AG09319 (cell line): ENCODE results near the gene GRIN2A.

Experiments used
- DNase-seq: peaks from one replicate; pipeline ENCODE4 v3.0.0-alpha.2; 2010; ENCODE audit warnings: low read depth; ENCODE audit errors: extremely low read depth
- TF ChIP-seq, protein P1 (sequence below): IDR thresholded peaks from 2 replicates; pipeline ENCODE4 v1.5.1; 2011; ENCODE audit warnings: low read depth, mild to moderate bottlenecking, inconsistent platforms, low read length, moderate library complexity

The GRIN2A gene

GRCh38 chr16:10181196-10182162, 749 bp downstream of the GRIN2A start:
- TF ChIP-seq, protein P1, sequence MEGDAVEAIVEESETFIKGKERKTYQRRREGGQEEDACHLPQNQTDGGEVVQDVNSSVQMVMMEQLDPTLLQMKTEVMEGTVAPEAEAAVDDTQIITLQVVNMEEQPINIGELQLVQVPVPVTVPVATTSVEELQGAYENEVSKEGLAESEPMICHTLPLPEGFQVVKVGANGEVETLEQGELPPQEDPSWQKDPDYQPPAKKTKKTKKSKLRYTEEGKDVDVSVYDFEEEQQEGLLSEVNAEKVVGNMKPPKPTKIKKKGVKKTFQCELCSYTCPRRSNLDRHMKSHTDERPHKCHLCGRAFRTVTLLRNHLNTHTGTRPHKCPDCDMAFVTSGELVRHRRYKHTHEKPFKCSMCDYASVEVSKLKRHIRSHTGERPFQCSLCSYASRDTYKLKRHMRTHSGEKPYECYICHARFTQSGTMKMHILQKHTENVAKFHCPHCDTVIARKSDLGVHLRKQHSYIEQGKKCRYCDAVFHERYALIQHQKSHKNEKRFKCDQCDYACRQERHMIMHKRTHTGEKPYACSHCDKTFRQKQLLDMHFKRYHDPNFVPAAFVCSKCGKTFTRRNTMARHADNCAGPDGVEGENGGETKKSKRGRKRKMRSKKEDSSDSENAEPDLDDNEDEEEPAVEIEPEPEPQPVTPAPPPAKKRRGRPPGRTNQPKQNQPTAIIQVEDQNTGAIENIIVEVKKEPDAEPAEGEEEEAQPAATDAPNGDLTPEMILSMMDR, result peak; percentile 93

DNA sequence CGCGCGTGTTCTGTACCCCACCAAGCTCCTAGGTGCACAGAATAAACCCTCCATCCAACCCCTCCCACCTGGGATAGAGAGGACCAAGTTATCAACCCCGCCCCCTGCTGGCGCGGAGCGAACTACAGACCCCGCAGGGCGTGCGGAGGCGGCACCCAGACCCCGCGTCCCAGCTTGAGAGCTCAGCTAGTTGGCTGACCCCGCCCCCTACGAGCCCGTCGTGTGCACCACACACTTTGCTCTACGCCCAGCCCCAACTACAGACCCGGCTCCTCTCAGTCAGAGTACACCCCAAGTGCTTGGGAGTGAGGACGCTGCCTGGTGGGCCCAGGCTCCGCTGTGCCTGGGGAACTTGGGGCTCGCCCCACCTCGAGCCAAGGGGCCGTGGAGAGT, 1.5 kb downstream of the GRIN2A start:
- no peak for DNase-seq
- TF ChIP-seq, protein P1, result peak; percentile 48

More at GRCh38 chr16:10181196-10182162, 749 bp downstream of the GRIN2A start:
- DNase-seq, result peak; percentile 34

DNA sequence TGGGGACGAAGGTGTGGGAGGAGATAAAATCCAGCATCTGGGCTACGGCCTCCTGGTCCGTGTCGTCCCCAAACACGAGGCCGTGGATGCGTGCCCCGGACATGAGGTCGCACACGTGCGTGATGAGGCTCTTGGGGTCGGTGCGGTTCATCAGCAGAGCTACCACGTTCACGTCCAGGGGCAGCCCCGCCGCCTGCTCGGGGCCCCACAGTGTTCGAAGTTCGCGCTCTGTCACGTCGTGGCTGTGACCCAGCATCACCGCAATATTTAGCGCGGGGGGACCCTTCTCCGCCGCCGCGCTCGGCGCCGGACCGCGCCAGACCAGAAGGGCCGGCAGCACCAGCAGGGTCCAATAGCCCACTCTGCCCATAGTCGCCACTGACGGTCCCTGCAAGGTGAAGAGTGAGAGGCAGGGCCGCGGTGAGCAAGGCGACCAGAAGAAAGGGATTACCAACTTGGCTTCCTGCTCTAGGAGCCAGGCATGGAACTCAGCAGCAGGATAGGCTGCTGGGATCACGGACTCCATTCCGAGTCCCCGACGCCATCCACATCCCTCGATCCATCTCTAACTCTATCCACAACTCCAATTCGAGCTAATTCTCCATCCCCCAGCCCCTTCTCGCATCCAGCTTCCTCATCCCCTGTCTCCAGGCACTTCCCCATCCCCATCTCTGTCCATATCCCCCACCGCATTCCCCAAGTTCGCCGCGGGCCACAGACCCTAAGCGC, 2.0 kb downstream of the GRIN2A start:
- DNase-seq, result no peak

GRCh38 chr16:10178526-10178925, 3.7 kb downstream of the GRIN2A start:
- TF ChIP-seq, protein P1, result no peak
- no peak for DNase-seq

More for the DNA sequence above, 2.0 kb downstream of the GRIN2A start:
- TF ChIP-seq, protein P1, result no peak

DNA sequence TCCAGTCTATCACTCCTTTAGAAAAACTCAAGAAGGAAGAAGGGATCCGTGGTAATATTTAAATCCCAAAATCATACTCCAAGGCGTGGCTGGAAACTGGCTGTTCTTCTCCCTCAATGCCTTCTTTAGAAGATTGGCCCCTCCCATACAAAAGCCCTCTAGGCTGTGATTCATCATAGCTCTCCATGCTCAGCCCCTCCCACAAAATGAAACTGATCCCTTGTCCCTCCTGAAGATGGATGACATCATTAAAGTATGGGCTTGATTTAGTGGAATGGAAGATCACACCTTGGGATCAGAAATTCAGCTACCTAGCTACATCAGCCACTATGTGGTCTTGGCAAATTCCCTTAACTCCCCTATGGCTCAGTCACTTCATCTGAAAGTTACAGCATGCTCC, 4.1 kb downstream of the GRIN2A start:
- TF ChIP-seq, protein P1, result no peak
- DNase-seq, result no peak

DNA sequence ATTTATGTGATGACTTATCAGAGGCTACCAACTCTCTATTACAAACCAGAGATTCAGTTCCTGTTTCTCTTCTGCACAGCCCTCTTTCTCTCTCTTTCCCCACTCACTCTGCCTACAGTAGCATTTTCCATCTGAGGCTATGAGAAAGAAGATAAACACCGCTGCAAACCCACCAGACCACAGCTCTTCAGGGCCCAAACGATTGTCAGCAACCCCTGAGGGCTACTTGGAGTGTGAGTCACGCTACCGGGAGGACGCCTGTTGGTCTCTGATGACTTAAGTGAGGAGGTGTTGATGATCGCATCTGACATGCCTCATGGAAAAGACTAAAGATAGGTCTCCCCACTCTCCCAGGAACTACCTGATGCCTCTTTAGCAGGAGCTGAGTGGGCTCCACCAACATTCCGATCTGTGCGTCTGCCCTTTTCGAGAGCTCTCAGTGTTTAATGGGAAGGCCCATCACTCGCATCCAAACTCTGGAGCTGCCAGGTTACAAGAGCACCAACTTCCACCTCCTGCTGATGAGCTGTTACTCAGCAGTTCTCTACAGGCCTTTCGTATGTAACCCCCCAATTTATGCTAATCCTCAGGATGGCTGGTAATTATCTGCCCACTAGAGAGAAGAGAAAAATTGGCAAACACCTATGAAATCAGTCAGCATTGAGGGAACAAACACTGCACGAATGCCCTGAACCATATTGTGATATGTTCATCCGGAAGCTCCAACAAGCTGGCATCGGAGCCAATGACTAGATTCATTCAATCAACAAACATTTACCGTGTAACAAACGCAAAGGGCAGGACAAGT, 9.2 kb downstream of the GRIN2A start:
- TF ChIP-seq, protein P1, result no peak
- DNase-seq, result no peak
